HG03439 (cell line): ENCODE data around the gene DIP2C.
"Not testable (repeated sequence)": the region's sequence is repeated elsewhere in the genome, so short reads cannot be mapped to it uniquely, and the experiment has no call there.

Experiments
- ATAC-seq: cut with Tn5 transposase; IDR thresholded peaks from one replicate; pipeline ENCODE4 v1.9.1; 2021; ENCODE audit warnings: mild to moderate bottlenecking, moderate library complexity; ENCODE audit not compliant: unreplicated experiment

DIP2C gene

DNA sequence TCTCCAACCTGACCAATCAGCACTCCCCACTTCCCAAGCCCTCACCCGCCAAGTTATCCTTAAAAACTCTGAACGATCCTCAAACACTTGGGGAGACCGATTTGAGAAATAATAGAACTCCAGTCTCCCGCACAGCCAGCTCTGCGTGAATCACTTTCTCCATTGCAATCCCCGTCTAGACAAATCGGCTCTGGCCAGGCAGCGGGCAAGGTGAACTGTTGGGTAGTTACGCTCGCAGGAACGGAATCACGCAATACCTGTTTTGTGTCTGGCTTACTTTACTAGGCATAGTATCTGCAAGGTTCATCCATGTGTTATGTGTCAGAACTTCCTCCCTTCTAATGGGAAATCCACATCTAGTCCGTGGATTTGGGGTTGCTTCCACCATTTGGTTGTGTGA is 282.5 kb downstream of the DIP2C start:
- no peak for ATAC-seq

DNA sequence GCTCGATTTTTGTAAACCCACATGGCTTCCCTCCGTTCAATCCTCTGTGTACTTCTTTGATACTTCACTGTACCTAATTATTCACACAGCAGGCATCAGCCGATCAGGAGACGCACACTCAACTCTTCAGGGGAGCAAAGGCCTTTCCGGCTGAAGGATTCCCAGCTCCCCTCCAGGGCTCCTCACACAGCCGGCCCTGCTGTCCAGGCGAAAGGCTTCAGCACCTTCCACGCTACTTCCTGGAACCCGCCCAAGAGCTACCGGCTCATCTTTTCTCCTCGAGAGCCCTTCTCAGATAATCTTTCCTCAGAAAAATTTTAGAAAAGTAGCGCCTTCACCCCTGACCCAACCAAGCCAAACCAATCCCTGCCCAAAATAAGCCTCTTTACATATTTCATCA is 283.8 kb downstream of the DIP2C start:
- ATAC-seq = no peak

DNA sequence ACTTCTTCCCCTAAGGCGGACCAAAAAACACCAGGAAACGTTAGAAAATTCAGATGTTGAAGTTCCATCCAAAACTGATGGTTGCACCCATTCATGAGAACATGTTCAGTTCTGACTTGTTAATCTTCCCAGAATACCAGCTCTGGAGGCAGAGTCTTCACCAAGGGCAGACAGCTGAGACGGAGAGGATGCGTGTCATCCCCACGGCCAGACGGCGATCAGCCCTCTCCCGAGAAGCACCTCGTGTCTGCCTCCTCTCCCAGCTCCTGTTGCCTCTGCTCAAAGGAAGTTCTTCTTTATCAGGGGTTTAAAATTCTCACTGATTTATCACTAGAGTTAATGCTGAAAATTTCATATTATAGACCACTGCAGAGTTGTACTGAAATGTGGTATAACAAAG is 284.5 kb downstream of the DIP2C start:
- ATAC-seq = no peak

DNA sequence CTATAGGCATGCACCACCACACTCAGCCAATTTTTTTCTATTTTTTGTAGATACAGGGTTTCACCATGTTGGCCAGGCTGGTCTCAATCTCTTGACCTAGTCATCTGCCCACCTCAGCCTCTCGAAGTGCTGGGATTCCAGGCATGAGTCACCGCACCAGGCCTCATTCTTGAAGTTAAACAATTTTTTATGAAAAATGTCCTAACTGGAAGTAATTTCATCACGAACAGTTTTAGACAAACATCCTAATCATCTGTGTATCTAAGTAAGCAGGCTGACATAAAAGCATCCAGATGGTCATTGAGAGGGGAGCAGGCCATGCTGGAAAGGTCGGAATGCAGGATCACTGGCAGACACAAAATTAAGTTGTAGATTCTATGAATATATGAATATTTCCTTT is 285.1 kb downstream of the DIP2C start:
- no peak for ATAC-seq

DNA sequence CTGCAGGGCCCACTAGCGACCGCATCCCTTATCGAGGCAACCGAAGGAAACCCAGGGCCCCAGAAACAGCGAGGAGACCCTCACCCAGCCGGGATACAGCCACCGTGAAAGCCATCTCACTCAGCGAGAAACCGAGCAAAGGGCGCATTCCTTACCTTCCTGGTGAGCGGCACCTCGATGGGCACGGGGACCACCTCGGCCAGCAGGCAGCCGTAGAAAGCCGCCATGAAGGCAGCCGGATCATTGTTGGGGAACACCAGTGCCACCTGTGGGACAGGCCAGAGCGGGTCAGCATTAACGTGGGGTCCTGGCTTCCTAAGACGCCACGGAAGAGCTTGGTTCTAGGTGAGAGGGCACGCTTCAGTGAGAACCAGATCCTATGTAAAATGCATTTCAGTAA is 290.5 kb downstream of the DIP2C start:
- ATAC-seq = no peak

DNA sequence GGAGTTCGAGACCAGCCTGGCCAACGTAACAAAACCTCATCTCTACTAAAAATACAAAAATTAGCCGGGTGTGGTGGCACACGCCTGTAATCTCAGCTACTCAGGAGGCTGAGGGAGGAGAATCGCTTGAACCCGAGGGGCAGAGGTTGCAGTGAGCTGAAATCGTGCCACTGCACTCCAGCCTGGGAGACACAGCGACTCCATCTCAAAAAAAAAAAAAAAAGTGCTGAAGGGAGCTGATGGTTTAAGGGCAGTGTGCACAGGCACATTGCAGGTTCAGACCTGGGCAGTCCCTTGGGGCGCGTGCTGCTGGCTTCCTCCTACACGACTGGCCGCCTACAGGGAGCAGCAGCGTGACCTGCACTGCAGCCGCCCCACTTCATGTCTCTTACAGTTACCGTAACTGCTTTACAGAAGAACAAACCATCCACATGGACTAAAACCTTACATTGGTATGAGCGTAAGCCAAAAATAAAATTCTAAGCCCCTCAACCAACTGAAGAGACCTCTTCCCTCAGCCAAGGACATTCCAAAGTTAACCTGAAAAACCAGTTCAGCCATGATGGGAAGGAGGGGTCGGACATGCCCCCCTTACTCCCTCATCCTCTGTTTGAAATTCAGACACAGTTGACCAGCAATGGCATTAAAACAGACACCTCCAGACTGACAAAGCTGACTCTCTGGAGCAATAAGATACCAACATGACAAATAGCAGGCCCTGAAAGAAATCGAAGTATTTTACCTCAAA is 292.0 kb downstream of the DIP2C start:
- ATAC-seq = peak; percentile 61

DNA sequence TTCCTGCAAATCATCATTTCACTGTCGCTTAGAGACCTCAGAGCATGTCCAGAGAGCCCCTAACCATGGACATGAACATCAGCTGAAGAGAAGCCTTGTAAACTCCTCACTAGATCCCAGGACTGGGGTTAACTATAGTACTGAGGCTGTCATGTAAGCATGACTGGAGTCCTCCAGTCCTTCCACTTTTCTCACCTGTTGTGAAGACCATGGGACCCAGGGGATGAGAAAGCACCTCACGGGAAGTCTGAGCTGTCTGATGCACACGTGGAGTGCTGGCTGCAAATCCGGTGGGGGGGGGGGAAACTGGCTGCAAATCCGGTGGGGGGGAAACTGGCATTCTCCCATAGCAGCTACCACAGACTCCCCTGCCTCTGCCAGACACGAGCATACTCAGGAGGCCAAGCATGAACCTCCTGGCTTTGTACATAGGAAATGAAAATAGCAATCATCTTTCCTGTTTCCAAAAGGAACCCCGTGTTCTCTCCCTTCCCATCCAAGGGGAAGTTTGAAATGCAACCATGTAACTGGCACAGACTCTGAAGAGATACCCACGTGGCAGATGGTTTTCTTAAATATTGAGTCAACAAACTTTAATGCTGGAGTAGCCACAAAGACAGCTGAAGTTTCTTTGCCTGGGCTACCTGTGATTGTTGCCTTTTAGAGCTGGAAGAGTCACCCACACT is 292.8 kb downstream of the DIP2C start:
- ATAC-seq = no peak

DNA sequence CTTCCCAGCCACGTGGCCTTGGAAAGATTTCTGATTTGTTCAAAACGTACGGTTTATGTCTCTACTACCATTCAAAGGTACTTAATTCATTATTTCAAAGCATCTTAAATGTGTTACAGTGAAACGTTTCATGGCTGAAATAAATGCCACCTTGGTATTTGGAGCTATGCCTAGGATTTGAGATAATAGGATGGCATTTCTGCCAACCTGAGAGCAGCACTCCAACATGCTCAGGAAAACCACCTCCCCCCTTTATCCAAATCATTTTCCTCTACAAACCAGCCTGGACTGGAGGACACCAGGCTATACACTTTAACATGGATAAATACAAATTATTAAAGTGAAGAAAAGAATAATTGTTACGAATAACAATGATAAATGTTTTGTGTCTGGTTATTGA is 293.4 kb downstream of the DIP2C start:
- ATAC-seq = no peak

DNA sequence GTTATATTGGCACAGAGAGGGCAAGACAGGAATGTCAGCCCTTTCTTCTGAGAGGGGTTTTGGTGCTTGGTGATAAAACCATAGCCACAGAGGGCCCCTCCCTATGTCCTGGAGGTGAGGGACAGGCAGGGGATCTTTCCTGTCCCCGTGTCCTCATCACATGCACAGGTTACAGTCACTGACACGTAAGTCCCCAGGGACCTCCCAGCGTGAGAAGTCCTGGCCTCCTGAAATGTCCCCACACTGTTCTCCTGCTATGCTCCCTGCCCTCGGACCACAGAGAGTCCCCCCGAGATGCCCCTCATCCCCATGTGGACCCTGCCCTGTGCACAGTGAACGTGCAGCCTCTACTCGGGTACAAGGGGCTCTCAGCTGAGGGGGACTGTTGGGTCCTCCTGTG is 293.8 kb downstream of the DIP2C start:
- no peak for ATAC-seq

DNA sequence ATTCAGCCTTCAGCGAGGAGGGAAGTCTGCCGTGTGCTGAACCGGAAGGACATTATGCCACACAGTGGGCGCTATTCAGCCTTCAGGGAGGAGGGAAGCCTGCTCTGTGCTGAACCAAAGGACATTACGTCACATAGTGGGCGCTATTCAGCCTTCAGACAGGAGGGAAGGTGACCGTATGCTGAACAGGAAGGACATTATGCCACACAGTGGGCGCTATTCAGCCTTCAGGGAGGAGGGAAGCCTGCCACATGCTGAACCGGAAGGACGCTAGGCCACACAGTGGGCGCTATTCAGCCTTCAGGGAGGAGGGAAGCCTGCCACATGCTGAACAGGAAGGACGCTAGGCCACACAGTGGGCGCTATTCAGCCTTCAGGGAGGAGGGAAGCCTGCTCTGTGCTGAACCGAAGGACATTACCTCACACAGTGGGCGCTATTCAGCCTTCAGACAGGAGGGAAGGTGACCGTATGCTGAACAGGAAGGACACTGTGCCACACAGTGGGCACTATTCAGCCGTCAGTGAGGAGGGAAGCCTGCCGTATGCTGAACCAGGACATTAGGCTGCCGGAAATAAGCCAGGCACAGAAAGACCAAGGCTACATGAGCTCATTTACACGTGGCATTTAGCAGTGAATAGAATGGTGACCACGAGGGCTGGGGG is 294.9 kb downstream of the DIP2C start:
- not testable (repeated sequence) for ATAC-seq

DNA sequence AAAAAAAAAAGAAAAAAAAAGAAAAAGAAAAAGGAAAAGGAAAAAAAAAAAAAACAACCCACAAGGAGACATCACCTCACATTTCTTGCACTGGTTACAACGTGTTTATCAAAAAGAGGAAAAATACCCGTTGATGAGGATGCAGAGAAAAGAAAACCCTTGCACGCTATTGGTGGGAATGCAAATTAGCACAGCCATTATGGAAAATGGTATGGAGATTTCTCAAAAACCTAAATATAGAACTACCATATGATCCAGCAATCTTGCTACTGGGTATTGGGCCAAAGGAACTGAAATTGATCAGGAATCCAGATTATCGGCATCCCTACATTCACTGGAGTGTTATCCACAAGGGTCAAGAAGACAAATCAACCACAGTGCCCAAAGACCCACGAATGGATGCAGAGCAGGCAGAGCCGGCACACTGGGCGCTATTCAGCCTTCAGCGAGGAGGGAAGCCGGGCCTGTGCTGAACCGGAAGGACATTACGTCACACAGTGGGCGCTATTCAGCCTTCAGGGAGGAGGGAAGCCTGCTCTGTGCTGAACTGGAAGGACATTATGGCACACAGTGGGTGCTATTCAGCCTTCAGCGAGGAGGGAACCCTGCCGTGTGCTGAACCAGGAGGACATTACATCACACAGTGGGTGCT is 295.6 kb downstream of the DIP2C start:
- ATAC-seq = no peak

DNA sequence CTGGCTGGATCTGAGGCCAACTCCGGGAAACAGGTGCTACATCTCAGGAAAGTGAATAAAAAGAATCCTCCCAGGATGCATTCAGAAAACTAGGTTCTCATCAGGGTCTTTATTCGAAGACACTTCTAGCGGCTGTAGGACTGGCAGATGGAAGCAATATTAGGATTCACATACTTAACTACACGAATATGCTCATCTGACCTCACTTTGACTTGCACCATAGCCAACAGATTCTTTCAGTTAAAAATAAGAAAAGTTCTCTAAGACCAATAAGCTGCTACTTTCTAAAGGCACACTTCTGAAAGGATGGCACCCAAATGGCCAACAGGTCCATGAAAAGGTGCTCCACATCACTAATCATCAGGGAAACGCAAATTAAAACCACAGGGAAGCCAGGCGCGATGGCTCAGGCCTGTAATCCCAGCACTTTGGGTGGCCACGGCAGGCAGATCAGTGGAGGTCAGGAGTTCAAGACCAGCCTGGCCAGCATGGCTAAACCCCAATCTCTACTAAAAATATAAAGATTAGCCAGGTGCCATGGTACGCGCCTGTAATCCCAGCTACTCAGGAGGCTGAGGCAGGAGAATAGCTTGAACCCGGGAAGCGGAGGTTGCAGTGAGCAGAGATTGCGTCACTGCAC is 296.2 kb downstream of the DIP2C start:
- no peak for ATAC-seq

DNA sequence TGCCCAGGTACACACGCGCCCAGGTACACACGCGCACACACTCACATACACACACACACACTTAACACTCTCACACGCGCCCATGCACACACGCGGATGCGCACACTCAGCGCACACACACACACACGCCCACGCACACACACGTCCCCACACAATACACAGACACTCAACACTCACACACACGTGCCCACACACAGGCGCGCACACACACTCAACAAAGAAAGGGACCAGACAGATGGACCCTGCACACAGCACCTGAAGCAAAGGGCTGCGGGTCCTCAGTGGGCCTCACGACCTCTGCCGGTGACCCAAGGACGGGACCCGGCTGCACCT is 296.8 kb downstream of the DIP2C start:
- ATAC-seq = no peak

DNA sequence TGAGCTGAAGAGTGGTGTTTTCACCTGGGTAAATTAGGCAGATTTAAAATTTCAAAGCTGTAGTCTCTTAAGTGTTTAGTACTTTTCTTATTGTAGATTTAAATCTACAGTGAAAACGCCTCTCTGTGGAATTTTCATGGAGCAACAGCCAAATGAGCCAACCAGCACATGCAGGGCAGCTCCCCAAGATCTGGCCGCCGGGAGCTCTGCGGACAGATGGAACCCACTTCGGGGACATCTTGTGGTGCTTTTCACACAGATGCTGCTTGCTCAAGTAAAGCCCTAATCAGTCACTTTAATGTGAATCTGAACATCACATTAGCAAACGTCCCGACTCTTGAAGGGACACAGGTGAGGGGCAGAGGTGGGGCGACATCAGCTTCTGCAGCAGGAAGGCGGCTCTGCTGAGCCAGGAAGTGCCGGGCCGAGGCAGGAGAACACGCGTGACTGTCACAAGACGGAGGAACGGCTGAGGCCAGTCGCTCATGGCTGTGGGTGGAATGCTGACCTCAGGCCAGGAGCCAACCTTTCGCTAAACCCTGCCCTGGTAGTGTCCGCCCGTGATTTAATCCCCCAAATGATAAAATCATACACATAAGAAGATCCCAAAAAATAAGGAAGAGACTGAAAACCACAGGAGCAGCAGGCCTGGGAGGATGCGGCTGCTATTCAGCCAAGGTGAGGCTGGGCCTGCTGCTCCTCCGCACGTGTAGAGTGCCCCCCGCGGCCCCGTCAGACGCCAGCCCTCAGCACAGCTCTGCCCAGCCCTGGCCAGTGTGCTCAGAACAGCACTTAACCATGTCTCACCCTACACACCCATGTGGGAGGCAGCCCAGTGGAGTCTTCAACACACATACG is 297.4 kb downstream of the DIP2C start:
- no peak for ATAC-seq

DNA sequence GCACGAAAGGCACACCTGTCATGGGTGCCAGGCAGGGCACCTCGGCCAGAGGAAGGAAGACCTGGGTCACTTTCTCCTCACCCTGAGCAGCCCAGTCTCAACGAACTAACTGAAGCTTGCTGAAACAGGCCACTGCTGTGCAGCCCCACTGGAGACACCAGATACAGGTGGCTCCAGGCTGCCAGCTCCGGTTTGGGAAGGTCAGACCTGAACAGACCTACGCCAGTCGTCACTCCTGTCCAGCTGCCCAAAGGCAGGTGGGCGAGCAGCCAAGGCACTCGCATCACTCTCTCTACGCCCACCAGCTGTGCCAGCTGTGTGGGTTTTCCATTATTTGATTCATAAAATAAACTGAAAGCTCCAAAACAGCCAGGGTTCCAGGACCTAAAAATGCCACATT is 298.2 kb downstream of the DIP2C start:
- no peak for ATAC-seq

DNA sequence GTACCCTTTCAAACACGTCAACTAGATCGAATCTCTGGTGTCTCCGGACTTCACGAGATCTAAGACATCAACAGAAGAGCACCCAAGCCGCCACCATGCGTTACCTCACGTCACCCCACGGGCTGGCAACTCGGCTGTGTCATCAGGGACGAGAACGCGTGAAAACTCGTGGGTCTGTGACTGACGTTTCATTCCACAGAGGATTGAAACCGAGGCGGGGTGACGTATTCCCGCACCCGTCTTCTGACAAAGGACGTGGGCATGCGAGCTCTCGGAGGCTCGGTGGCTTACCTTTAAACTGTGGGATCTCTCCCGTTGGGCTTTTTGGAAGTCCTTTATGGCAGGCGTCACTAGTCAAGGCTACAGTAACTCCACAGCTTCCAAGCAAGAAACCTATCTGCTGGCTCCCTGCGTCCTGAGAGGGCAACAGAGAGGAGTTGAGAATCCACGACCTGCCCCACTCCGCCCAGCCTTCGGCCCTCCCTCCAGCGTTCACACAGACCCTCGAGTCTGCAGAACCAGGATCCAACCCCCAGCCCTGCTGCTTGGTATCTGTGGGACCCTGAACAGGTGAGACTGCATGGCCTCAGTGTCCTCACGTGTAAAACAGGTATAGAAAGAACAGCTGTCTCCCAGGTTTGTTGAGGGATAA is 298.9 kb downstream of the DIP2C start:
- no peak for ATAC-seq

DNA sequence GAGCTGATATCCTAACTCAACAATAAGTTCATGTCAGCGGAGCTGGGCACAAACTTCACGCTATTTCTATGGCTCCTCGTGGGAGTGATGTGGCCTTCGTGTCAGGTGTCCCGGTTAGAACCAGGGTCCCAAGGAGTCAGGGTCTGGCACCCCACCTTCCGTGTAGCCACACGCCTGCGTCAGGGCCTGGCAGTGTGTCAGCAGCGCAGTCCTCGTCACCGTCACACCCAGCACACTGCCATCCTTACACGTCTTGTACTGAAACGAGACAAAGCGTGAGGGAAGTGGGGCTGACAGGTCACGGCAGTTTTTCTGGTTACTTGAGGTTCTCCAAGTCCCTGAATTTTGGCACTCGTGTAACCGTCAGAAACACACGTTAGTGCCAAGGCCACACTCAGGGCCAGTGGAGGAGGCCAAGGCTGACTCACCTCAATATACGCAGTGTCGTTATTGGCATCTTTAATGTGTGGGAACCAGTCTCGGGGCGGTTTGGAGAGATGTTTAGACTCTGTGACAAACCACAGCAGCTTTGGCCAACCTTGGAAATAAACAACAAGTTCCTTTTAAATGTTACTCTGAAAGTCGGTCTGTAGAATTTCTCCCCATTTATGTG is 299.5 kb downstream of the DIP2C start:
- no peak for ATAC-seq

DNA sequence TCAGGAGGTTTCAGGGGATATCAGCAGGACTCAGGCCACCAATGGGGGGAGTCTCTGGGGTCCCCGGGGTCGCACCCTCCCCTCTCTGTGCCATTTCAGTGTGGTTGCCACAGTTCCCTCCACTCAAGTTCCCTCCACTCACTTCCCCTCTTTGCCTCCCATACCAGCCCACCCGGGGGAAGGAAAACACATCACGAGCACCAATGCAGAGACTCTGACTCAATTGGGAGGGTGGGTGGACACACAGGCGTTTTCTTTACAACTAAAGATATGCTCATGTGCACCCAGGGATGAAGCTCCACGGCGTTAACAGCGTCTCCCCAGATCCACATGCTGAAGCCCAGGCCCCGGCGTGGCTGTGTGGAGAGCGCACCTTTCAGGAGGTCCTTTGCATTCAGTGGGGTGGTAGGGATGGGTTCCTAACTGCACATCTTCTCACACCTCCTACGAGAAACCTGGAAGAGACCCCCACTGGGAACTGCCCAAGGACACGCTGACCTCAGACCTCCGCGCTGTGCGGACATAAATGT is 300.1 kb downstream of the DIP2C start:
- ATAC-seq = no peak

DNA sequence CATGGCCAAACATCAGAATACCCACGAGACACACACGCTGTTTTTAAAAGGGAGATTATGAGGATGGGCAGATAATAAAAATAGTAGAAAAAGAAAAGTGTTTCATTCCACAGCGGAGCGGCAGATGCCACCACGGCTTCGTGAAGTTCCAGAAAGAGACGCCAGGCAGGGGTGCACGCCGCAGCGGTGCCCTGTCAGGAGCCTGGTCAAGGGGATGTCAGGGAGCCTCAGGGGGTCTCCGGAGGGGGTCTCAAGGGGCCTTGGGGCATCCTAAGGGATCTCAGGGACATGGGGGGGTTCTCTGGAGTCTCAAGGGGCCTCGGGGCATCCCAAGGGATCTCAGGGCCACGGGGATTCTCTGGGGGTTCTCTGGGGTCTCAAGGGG is 300.8 kb downstream of the DIP2C start:
- no peak for ATAC-seq
